GM18517 (cell line): ENCODE measurements around the gene NRG3.

Source experiments
- ATAC-seq: cut with Tn5 transposase; IDR thresholded peaks from one replicate; pipeline ENCODE4 v1.9.1; 2021; ENCODE audit warnings: mild to moderate bottlenecking, moderate library complexity; ENCODE audit not compliant: unreplicated experiment

The NRG3 gene

DNA sequence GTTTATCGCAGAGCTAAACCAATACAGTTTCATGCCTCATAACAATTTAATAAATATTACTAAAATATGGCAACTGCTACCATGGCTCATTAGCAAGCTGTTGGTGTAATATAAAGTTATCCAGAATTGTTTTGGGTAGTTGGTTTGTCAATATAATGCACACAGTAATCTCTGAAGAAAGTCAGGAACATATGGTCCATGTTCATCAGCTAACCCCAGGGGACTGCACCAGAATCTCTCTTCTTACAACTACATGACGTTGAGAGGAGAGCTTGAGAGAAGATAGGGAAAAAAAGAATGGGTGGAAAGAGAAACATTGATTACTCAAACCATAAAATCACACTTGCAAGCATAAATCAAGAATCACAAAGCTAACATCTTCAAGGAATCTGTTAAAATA lies 333.7 kb downstream of the NRG3 start:
- no peak for ATAC-seq

DNA sequence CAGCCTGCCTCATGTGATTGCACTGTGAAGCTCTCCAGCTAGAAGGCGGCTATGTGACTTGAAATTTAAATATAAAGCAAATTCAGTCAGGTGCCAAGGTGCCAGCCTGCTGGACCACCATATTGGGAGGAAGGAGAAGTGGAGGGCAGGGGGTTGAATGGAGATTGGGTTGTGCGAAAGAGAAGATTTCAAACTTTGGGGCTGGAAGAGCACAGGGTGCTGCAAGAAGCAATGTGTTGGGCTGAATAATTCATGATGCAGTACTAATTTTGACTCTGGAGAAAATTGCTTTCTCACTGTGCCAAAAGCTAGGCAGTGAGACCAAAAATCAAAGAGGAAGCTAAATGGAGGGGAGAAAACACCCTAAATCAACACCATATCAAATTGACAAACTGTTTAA lies 335.3 kb downstream of the NRG3 start:
- no peak for ATAC-seq

DNA sequence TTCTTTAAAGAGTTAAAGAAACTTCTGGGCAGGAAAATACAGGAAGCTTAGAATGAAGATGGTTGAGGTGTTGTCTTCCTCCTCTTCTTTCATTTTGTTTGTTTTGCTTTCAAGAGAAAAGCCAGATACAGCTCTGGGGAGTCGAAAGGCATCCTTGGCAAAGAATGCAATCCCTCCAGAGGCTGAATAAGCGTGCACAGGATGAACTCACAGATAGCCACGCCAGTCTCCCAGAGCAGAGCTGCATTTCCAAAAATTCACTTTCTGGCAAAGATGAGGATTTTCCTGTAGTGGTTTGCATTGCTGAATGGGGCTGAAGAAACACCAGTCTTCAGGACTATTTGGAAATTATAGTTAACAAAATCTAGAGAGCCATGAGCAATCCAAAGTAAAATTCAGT lies 336.4 kb downstream of the NRG3 start:
- no peak for ATAC-seq

DNA sequence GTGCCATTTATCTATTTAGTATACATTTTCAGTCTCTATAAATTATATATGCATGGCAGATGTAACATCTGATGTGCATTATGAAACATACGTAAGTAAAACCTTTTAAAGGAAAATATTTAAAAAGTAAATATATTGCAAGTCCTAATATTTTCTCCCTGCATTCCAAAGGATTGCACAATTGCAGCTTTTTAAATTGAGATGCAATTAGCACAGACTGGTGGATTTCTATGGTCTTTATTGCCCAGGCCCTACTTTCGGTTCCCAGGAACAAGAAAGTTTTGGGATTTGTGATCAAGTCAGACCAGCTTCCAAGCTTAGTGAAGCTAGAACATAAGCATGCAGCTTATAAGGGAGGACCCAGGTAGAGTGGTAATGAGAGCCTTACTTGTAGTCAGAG lies 337.8 kb downstream of the NRG3 start:
- no peak for ATAC-seq

DNA sequence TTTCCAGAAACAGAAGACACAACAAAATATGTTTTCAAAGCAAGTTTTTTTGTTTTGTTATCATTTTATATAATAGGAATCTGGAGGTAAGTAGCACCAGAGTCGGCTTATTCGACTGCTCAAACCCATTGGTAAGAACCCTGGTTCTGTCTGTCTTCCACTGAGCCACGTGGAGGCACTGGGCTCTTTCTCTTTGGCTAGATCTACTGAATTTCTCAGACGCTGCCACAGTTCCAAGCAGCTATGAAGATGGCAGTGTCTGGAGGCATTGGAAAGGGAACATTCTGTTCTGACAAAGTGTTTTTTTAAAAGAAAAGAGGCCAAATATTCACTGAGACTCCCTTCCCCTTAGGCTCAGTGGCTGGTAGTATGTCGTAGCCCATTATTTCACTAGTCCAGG lies 338.8 kb downstream of the NRG3 start:
- ATAC-seq: no peak

DNA sequence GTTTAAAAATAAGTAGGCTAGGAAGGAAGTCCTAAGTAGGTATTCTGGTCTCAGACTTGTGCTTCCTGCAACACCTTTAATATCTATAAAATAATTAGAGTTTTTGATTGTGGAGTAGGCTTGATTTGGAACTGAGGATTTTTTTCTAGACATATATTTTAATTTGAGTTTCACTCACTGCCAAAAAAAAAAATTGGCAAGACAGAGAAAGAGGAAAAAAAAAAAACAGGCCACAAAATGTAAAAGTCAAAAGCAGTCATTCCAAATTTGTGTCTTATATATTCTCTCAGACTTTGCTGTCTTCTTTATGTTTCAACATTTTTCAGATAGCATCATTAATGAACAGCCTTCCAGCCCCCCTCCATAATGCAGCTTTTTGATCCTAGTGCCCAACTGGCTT lies 346.1 kb downstream of the NRG3 start:
- no peak for ATAC-seq

DNA sequence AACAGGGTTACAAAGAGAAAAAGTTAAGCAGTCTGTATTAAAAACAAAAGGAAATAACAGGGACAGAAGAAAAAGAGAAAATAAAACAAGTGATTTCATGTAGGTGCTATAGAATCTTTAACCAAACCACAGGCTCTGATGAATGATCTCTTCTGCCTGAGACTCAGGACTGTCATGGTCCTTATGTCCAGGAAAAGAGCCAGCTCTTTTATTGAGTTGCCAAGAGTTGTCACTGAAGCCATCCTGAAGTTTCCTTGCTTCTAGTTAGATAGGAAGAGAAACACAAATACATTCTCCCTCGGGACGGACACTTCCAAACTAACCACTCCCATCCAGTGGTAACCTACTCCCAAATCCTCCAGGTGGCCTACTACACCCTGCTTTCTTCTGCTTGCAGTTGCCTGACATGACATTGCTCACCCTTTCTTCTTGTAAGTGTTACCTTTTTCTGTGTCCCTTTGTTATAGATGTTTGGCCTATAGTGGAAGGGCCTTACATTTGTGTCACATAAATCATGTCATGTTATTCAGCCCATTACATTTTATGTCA lies 346.7 kb downstream of the NRG3 start:
- no peak for ATAC-seq

DNA sequence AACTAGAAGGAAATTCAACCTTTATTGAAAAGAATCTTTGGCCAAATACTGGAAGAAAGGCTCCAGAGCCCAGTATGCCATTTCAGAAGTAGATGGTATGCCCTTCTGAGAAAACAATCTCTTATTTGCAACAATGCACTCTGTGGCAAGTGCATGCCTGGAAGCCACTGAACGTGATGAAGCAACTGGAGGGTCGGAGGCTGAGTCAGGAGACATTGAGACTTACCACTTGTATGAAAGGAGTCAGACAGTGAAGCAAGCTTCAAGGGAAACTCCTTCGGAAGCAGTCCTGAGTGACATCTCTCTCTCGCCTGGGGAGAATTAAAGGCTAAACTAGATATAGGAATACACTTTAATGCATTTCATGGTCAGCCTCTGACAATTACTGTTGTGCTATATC lies 353.7 kb downstream of the NRG3 start:
- no peak for ATAC-seq

DNA sequence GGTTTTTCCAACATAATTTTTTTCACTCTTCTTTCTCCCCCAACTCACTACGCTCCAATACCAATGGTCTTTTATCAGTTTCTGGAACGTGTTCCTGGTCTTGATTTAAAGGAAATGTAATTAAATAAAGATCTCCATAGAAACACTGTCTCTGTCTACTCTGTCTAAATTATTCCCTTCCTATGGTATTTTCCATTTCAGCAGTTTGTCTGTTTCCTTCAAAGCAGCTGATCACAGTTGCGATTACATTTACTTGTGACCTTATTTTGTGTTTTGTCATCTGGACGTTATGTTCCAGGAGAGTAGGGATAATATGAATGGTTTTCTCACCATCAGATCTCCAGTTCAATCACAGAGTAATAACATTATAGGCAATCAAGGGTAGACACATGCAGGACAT lies 359.2 kb downstream of the NRG3 start:
- ATAC-seq: no peak

DNA sequence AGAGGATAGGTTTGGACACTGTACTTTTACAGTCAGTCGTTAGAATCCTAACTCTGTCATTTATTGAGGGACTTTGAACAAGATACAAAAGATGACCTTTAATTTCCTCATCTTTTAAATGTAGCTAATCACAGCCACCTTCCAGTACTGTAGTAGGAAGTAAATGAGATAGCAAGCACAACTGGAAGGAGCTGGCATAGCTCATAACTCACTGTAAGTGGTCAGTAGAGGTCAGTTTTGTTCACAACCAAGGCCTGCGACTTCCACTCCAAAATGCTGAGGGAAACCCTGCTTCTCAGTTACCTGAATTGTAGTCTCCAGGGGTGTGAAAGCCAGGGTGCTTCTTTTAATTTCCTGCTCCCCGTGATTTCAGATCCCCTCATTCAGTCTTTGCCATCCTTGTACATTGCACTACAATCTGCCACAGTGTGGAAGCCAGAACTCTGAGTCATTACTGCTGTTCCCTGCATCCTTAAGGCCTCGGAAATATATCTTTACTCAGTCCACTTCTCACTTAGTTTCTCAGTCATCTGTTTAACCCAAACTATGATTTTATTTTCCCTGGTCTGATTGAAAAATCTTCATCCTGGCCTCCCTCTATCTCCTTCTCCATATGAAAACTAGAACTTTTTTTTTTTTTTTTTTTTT lies 361.2 kb downstream of the NRG3 start:
- ATAC-seq: no peak

DNA sequence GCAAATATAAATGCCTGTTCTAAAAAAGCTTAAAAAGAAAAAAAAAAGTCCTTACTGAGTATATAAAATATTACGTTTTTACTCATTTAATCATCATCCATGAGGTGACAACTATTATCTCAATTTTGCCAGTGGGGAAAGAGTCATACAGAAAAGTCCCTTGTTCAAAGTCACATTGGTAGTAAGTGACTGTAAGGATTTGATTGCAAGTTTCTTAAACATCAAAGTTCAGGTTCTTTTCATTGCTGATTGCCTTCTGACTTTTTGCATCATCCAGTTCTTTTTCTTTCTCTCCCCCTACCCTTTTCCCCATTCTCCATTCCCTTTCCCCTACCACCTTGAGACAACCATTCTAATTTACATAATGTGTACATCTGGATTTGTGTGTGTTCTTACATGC lies 363.3 kb downstream of the NRG3 start:
- no peak for ATAC-seq

DNA sequence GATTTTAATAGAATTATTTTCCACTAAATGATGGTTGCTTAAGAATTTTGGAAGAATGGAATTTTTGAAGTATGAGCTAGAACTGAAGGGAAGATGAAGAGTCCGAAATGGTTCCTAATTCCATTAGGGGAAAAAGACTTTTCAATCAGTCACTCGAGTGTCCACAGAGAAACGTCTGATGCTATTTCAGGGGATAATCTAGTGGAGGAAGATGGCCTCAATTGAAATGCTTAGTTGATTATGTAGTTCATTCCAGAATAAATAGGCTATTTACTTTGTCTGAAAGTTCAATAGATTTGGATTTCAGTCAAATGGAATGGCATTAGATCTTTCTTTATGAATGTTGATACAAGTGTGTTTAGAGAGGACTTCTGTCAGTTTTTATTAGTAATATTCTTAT lies 365.4 kb downstream of the NRG3 start:
- ATAC-seq: no peak

DNA sequence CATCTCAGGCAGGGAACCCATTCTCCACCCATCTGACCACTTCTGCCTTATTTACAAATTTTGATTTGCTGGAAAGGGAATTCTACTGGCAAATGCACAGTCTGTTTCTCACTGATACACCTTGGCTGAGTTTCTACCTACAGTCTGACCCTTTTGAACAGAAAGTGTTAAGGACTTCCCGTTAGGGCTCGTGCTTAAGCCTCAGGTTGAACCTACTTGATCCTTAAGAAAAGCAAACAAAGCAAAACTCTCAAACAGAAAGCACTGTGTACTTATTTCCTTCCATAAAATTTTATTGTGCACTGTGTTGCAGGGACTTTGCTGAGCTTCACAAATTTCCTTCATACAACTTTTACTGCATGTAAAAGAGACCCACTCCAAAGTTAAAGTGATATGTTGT lies 367.8 kb downstream of the NRG3 start:
- no peak for ATAC-seq

DNA sequence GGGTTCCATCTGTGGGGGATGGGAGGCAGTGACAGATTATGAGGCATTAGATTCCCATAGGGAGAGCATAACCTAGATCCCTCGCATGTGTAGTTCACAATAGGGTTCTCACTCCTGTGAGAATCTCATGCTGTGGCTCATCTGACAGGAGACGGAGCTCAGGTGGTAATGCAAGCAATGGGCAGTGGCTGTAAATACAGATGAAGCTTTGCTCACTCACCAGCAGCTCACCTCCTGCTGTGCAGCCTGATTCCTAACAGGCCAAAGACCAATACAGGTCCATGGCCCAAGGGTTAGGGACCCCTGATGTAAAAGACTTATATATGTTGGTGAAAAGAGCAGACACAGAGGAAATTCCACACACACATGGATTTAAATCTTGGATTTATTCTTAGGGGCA lies 370.2 kb downstream of the NRG3 start:
- ATAC-seq: no peak

DNA sequence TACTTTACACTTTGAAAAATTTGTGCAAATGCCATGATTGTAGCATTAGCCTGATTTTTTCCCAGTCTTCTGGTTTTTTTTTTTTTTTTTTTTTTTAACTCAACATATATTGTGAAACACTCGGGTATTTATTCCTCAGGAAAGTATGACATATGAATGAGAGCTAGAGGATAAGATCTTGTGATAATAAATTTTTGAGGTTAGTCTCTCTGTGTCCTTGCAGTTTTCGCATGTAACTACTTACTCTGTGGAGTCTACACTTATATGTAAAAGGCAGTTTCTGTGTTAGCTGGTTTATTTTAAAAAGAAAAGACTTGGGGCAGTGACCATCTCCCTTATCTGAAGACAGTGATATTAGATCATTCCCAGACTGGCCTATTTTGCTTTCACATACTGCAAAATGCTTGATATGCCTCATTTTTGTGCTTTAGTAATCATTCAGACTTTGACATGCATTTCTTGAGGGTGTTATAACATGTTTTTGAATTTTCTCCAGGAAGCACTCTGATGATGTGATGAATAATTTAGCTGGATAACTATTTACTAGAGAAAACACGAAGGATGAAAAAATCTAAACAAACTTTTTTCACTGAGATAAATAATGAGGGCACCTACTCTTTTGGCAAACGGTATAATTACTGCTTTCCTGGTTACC lies 371.0 kb downstream of the NRG3 start:
- ATAC-seq: no peak

DNA sequence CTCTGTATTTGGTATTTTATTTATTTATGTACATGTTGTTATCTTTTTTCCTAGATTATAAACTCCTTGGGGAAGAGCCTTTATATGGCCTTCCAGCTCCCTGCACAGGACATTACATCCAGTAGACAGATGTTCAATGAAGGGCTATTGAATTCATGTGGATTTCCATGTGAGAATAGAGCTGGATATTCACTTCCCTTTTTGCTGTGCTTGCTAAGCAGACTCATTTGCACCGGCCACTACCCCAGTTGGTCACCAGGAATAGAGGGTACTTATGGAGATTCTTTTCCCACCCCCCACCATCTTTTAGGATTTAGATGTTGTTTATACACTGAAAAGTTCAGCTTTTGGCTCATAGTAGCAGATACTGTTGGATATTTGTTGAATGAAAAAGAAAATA lies 374.1 kb downstream of the NRG3 start:
- ATAC-seq: no peak

DNA sequence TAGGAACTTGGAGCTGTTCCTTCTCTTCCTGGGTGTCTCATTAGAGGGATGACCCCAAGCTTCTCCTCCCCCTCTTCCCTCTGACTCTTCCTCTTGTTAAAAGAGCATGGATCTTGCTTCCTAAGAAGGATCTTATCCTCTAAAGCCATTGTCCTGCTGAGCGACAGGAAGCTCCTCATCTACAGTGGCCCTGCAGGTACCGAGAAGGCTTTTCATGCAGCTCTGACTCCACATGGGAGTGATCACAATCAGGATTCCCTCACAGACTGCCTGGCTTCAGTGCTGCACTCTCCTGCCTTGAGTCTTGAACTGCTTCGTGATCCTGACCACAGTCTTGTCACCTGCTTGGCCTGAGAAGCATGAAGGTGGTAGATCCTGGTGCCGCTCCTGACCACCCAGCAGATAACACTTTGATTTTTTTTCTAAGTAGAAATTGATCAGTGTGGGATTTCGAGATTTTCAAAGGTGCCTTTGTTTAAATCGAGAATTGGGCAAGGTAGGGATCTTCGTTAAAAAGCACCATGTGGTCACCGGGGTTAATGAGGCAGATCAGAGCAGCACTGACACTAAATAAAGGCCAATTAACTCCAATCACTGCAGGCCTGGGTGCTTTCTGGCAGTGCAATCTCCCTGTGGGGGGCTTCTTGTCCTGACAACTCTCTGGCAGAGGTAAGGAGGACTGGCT lies 376.4 kb downstream of the NRG3 start:
- no peak for ATAC-seq

DNA sequence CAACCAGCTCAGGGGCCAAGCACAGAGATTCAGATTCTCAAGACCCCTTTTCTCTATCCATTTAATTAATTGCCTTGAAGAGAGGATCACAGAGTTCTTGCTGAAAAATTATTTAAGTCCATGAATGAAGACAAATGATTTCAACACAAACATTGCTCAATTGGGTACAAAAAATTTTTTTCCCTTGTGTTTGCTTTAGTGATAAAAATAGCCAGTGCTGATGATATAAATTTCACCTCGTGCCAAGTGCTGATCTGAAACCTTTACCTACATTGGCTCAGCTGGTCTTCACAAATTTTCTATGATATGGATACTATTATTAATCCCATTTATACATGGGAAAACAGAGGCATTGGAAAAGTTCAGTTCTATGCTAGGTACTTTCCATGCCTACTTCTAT lies 377.1 kb downstream of the NRG3 start:
- ATAC-seq: no peak

DNA sequence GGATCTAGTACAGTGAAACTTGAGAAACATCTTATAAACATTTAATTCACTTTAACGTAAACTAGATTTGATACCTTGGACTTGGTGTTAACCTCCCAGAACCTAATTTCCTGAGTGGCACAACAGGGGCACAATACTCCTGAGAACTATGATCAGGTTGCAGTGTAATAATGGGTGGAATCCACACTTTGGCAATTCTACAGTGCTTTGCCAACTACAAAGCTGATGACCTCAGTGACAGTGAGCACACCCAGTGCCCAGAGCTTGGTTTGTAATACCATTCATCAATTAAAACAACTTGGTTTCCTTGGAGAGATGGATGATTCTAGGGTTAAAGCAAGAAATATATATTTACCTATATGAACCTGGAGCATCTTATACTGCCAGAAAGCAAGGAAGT lies 379.2 kb downstream of the NRG3 start:
- no peak for ATAC-seq

DNA sequence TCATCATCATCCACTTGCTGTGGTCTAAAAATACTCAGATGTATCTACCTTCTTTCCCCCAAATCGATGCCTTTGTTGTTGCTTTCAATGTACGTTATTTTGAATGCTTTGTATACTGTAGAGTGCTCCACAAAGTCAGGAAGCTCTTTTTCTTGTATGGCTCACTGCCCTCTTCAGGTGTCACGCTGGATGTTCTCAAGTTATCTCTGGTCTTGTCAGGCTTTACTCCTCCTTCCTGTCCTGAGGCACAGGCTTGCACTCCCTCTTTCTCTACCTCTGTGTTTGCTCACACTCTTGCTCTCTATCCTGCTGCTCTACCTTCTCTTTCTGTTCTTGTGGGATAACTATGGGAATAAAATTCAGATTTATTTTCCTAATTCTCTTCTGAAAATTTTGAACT lies 381.3 kb downstream of the NRG3 start:
- ATAC-seq: no peak

DNA sequence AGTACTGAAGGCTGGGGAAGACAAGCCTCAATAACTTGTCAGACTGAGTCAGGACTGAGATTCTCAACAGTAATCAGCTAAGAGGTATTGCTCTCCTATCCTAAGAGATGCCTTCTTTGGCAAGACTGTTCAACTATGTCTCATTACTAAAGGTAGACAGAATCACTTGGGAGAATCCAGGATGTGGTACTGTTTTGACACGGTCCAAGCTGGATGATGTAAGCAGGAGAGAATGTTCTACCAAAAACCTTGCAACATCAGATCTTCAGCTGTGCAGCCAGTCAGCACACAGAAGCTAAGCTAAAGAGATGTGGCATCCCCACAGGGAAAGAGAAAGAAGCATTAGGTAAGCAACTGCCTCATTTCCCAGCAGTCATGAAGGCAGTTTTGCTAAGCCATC lies 391.4 kb downstream of the NRG3 start:
- no peak for ATAC-seq

DNA sequence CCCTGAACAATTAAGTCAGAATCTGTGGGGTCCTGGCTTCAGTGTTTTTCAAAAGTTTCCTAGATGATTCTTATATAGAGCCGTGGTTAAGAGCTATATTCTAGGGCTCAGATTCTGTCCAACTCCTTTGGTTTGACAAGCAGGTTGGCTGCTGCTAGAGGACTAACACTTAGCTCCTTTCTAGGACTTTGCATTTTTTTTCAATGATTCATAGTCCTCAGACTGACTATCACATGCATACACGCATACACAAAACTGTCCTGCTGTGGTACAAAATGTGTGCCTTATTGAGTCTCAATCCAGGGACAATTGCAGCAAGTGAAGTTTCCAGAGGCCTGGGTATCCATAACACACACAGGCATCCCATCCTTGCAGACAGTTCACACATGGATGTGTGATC lies 392.0 kb downstream of the NRG3 start:
- ATAC-seq: no peak
